Measurements from ENCODE around the gene OR5B17.

The OR5B17 gene

GRCh38 chr11:58390551-58391063, 31.7 kb upstream of the OR5B17 start:
- no peak for TF ChIP-seq CTCF (IDR thresholded peaks at IDR 0.05; ENCODE audit: insufficient read depth, low read depth, low read length, missing control alignments)
- H3K4me3 ChIP-seq (ENCODE audit: low read depth, low read length) = no peak overlapping the region
- no peak for DNase-seq (ENCODE audit: low read depth)

GRCh38 chr11:58354727-58355126, 4.1 kb downstream of the OR5B17 start:
- no peak for DNase-seq (ENCODE audit: low read depth)
- no peak overlapping the region for H3K4me3 ChIP-seq (ENCODE audit: low read depth, low read length)
- TF ChIP-seq CTCF (IDR thresholded peaks at IDR 0.05; ENCODE audit: insufficient read depth, low read depth, low read length, missing control alignments) = no peak

GRCh38 chr11:58345204-58345603, 13.7 kb downstream of the OR5B17 start:
- TF ChIP-seq CTCF (IDR thresholded peaks at IDR 0.05; ENCODE audit: insufficient read depth, low read depth, low read length, missing control alignments) = no peak
- no peak overlapping the region for H3K4me3 ChIP-seq (ENCODE audit: low read depth, low read length)
- DNase-seq (ENCODE audit: low read depth) = no peak

- H3K4me3 ChIP-seq (ENCODE audit: low read depth, low read length) = no peak overlapping the region
- no peak for DNase-seq (ENCODE audit: low read depth)
- TF ChIP-seq CTCF (IDR thresholded peaks at IDR 0.05; ENCODE audit: insufficient read depth, low read depth, low read length, missing control alignments) = no peak
Measured at GRCh38 chr11:58334708-58335107, 24.2 kb downstream of the OR5B17 start.

- H3K4me3 ChIP-seq (ENCODE audit: low read depth, low read length) = no peak overlapping the region
- no peak for TF ChIP-seq CTCF (IDR thresholded peaks at IDR 0.05; ENCODE audit: insufficient read depth, low read depth, low read length, missing control alignments)
- DNase-seq (ENCODE audit: low read depth) = no peak
Measured at GRCh38 chr11:58330861-58331260, 28.0 kb downstream of the OR5B17 start.

- no peak overlapping the region for H3K4me3 ChIP-seq (ENCODE audit: low read depth, low read length)
- no peak for DNase-seq (ENCODE audit: low read depth)
- no peak for TF ChIP-seq CTCF (IDR thresholded peaks at IDR 0.05; ENCODE audit: insufficient read depth, low read depth, low read length, missing control alignments)
Measured at GRCh38 chr11:58318532-58318931, 40.3 kb downstream of the OR5B17 start.

- DNase-seq (ENCODE audit: low read depth) = no peak
- no peak for TF ChIP-seq CTCF (IDR thresholded peaks at IDR 0.05; ENCODE audit: insufficient read depth, low read depth, low read length, missing control alignments)
- H3K4me3 ChIP-seq (ENCODE audit: low read depth, low read length) = no peak overlapping the region
Measured at GRCh38 chr11:58316142-58316541, 42.7 kb downstream of the OR5B17 start.

Measured in GM12865 (cell line).